BLaER1 treated with 17β-estradiol and CSF1 and Interleukin-3, amounts not matched to agents 10 nM and 100 nM (cell line): ENCODE measurements around the gene COX6B2.
"Not testable (repeated sequence)": the region's sequence is repeated elsewhere in the genome, so short reads cannot be mapped to it uniquely, and the experiment has no call there.

Source experiments
- H3K27ac ChIP-seq, 11 experiments: shearing (Covaris generic); formaldehyde crosslinking; 2 replicates each; pipeline ENCODE4 v1.8.1; 2022
- H3K27me3 ChIP-seq, 11 experiments: shearing (Covaris generic); formaldehyde crosslinking; 2 replicates each; pipeline ENCODE4 v1.8.1; 2022
- H3K36me3 ChIP-seq, 11 experiments: shearing (Covaris generic); formaldehyde crosslinking; 2 replicates each; pipeline ENCODE4 v1.8.1; 2022
- H3K4me1 ChIP-seq, 10 experiments: shearing (Covaris generic); formaldehyde crosslinking; 2 replicates each; pipeline ENCODE4 v1.8.1; 2022
- H3K4me2 ChIP-seq, 11 experiments: shearing (Covaris generic); formaldehyde crosslinking; 2 replicates each; pipeline ENCODE4 v1.8.1; 2022
- H3K4me3 ChIP-seq, 10 experiments: shearing (Covaris generic); formaldehyde crosslinking; 2 replicates each; pipeline ENCODE4 v1.8.1; 2022
- H3K9ac ChIP-seq, 11 experiments: shearing (Covaris generic); formaldehyde crosslinking; 2 replicates each; pipeline ENCODE4 v1.8.1; 2022
- H3K9me3 ChIP-seq, 11 experiments: shearing (Covaris generic); formaldehyde crosslinking; replicated peaks in 1 of 11; 2 replicates each; pipeline ENCODE4 v1.8.1; 2022
- H4K20me1 ChIP-seq, 11 experiments: shearing (Covaris generic); formaldehyde crosslinking; 2 replicates each; pipeline ENCODE4 v1.8.1; 2022
- Cebpa-rat ChIP-seq, 11 experiments: shearing (Covaris generic); IDR thresholded peaks; 2 replicates each; pipeline ENCODE4 v1.8.1; 2022

Gene COX6B2

DNA sequence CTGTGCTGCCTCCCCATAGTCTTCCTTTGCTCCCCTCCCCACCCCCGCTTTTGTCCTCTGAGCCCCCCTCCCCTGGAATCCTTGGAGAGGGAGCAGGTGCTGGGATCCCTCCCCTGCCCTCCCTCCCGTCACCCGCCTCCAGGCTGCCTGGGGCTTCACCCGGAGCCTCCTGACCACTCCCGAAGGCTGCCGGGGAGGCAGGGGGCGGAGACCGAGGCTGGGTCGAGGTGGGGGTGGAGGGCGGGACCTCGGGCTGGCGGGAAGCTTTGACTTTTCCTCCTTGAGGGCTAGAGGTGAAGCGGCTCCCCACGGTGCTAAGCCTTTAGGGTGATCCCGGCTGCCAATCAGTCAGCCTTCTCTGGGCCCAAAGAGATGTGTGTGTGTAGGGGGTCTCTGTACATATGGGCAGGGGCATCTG lies 13.3 kb downstream of the COX6B2 start:
- peaks cover 6 to 45% (median 10%) of the 10 kb centered on the region in 11 experiments; a peak in 14 of 22 replicates for H4K20me1 ChIP-seq
- no peaks in the 10 kb centered on the region for H3K27me3 ChIP-seq
- peaks cover 16 to 47% (median 27%) of the 10 kb centered on the region in 11 experiments; a peak in 21 of 22 replicates for H3K36me3 ChIP-seq
- H3K4me1 ChIP-seq: peaks cover 26 to 70% (median 57%) of the 10 kb centered on the region in 10 experiments
- peak overlapping the region; percentile 68 to 85 (median 77) for H3K4me3 ChIP-seq
- peak overlapping the region; percentile 96 to 100 (median 99) for H3K4me2 ChIP-seq
- H3K9ac ChIP-seq: peak overlapping the region; percentile 84 to 92 (median 89)
- peak overlapping the region in 9 of 11 experiments; percentile 77 to 87 (median 81); a peak in 14 of 22 replicates for H3K27ac ChIP-seq
- H3K9me3 ChIP-seq: no peaks in the 10 kb centered on the region
- TF ChIP-seq Cebpa-rat (IDR thresholded peaks at IDR 0.05): no peak

DNA sequence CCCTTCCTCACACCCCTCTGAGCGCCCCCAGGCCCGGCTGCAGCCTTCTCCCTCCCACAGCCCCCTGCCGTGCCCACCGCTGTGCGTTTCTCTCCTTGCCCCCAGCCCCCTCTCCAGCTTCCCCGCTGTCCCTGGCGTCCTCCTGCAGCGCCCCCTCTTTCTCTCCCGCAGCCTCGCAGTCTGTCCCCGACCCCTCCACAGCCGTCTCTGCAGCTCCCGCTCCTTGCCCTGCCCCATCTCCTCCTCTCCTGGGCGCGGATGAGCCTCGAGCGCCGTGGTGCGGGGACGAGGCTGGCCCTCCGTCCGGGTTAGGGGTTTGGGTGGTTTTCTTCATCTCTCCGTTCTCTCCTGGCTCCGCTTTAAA lies 13.8 kb downstream of the COX6B2 start:
- H3K27me3 ChIP-seq: no peaks in the 10 kb centered on the region
- peak overlapping the region; percentile 84 to 92 (median 89) for H3K9ac ChIP-seq
- H3K4me2 ChIP-seq: peak overlapping the region; percentile 96 to 100 (median 99)
- peaks cover 16 to 43% (median 23%) of the 10 kb centered on the region in 11 experiments; a peak in 21 of 22 replicates for H3K36me3 ChIP-seq
- no peak for TF ChIP-seq Cebpa-rat (IDR thresholded peaks at IDR 0.05)
- peaks cover 6 to 41% (median 10%) of the 10 kb centered on the region in 11 experiments; a peak in 14 of 22 replicates for H4K20me1 ChIP-seq
- peak overlapping the region; percentile 68 to 85 (median 77) for H3K4me3 ChIP-seq
- H3K4me1 ChIP-seq: peaks cover 26 to 66% (median 57%) of the 10 kb centered on the region in 10 experiments
- peak overlapping the region; percentile 77 to 87 (median 81) for H3K27ac ChIP-seq
- no peaks in the 10 kb centered on the region for H3K9me3 ChIP-seq

DNA sequence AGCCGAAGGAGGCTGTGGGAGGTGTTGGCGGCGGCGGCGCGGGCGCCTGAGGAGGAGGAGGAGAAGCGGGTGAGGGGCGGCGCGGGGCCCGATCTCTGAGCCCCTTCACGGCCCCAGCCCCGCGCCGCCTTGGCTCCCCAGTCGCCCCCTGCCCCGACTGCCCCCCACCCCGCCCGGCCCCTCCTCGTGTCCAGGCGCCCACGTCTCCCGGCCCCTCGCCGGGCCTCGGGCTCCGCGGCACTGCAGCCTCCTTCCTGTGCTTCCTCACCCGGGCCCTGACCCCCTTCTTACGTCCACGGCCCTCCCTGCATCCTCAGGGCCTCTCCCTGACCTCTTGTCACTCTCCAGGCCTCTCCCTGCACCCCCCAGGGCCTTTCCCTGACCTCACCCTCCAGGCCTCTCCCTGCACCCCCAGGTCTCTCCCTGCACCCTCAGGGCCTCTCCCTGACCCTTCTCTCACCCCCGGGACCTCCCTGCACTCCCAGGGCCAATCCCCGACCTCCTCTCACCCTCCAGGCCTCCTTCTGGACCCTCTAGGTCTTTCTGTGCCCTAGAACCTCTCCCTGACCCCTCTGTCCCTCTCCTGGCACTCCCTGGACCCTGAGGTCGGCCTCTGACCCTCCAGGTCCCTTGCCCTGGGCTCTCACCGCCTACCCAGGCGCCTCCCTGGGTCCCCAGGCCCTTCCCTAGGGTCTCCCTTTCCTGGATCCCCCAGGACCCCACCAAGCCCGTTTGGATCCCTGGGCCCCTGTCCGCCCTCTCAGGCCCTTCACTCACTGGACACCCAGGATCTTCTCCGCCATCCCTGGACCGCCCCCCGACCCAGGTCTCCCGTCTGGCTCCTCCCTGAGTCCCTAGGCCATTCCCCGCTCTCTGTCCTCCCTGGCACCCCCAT lies 14.4 kb downstream of the COX6B2 start:
- H3K36me3 ChIP-seq: peaks cover 16 to 36% (median 22%) of the 10 kb centered on the region in 11 experiments; a peak in 21 of 22 replicates
- H3K9ac ChIP-seq: peak overlapping the region; percentile 84 to 92 (median 89)
- TF ChIP-seq Cebpa-rat (IDR thresholded peaks at IDR 0.05): no peak
- peak overlapping the region; percentile 68 to 85 (median 77) for H3K4me3 ChIP-seq
- H3K27me3 ChIP-seq: no peaks in the 10 kb centered on the region
- peak overlapping the region; percentile 96 to 100 (median 99) for H3K4me2 ChIP-seq
- H3K9me3 ChIP-seq: no peaks in the 10 kb centered on the region
- H3K4me1 ChIP-seq: peaks cover 26 to 59% (median 54%) of the 10 kb centered on the region in 10 experiments
- H4K20me1 ChIP-seq: peaks cover 6 to 35% (median 10%) of the 10 kb centered on the region in 11 experiments; a peak in 14 of 22 replicates
- peak overlapping the region; percentile 77 to 87 (median 81) for H3K27ac ChIP-seq

DNA sequence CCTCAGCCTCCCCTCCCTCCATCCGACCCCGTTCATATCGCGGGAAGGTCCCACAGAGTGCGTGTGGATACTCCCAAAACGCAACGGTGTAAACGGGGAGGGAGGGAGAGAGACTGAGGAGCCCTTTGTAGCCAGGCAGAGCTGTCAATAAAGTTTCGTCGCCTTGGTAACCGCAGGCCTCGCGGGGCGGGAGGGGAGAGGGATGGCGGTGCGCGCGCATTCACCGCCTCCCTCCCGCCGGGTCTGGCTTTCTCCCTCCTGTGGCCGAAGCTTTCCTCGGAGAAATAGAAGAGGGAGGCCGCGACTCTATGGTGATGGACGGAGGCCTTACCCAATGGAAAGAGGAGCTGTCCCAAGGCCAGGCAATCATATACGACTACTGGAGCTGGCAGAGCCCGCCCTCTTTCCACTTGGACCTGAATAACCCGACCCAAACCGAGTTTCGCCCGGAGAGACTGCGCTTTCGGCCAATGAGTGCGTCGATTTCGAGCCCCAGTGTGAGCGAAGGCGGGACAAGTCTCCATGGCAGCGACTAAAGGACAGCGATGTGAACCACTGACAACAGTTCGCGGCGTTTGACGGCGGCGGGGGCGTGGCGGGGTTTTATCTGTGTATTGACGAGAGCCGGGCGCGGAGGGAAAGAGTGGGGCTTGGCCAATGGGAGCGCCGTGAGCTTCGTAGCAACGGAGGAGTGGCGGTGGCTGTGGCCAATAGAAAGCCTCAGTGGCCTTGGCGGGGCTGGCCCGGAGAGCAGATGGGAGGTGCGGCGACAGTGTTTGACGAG lies 15.2 kb downstream of the COX6B2 start, which contains the start of gene KMT5C:
KMT5C (plus strand) TSS at position 772 of the 784 bp plus-strand sequence. CDS start 2,061 bp downstream, outside the sequence.
- TF ChIP-seq Cebpa-rat (IDR thresholded peaks at IDR 0.05): no peak
- peaks cover 16 to 28% (median 22%) of the 10 kb centered on the region in 11 experiments; a peak in 21 of 22 replicates for H3K36me3 ChIP-seq
- H3K9ac ChIP-seq: peak within 1 kb of the TSS; percentile 84 to 94 (median 90)
- peaks cover 6 to 27% (median 8%) of the 10 kb centered on the region in 11 experiments; a peak in 14 of 22 replicates for H4K20me1 ChIP-seq
- H3K27ac ChIP-seq: peak within 1 kb of the TSS; percentile 84 to 96 (median 90)
- H3K27me3 ChIP-seq: no peaks in the 10 kb centered on the region
- H3K4me3 ChIP-seq: peak within 1 kb of the TSS; percentile 68 to 85 (median 77)
- H3K4me2 ChIP-seq: peak within 1 kb of the TSS; percentile 97 to 100 (median 99)
- H3K4me1 ChIP-seq: peaks cover 26 to 53% (median 47%) of the 10 kb centered on the region in 10 experiments
- H3K9me3 ChIP-seq: no peaks in the 10 kb centered on the region

DNA sequence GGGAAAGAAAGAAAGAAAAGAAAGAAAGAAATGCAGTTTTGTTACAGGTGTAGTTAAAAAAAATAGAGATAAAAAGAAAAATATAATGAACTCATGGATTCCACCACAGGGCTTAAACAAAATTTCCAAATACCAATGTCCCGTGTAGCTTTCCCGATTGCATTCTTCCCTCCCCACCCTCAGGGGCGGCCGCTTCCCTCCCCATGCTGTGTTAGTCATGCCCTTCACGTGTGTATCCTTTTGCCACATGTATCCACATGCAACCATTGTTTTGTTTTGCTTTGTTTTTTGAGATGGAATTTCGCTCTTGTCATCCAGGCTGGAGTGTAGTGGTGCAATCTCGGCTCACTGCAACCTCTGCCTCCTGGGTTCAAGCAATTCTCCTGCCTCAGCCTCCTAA lies 18.4 kb downstream of the COX6B2 start:
- H3K27ac ChIP-seq: no peak overlapping the region
- H4K20me1 ChIP-seq: no peaks in the 10 kb centered on the region
- TF ChIP-seq Cebpa-rat (IDR thresholded peaks at IDR 0.05): no peak
- no peaks in the 10 kb centered on the region for H3K27me3 ChIP-seq
- H3K9me3 ChIP-seq: no peaks in the 10 kb centered on the region; a peak in 1 of 22 replicates
- H3K36me3 ChIP-seq: no peaks in the 10 kb centered on the region
- H3K9ac ChIP-seq: no peak overlapping the region
- no peak overlapping the region for H3K4me2 ChIP-seq
- H3K4me3 ChIP-seq: no peak overlapping the region
- peaks cover 12 to 50% (median 38%) of the 10 kb centered on the region in 10 experiments for H3K4me1 ChIP-seq

DNA sequence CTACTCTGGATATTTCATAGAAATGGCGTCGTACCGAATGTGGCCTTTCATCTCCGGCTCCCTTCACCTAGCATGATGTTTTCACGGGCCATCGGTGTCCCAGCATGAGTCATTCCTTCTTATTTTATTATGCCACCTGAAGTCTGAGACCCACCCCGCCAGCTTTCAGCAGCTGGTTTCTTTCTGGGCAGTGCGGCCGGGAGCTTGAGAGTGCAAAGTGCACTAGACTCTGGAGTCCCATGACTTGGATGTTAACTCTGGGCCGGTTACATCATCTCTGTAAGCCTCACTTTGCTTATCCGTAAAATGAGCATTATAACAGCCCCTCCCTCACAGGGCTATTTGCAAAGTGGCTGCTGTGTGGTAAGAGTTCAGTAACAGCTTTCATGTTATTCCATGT lies 20.6 kb downstream of the COX6B2 start:
- H3K9ac ChIP-seq: no peak overlapping the region
- H3K27me3 ChIP-seq: no peaks in the 10 kb centered on the region
- H3K36me3 ChIP-seq: no peaks in the 10 kb centered on the region
- H3K4me2 ChIP-seq: peak overlapping the region in 3 of 11 experiments; percentile 7 to 20 (median 13); a peak in 3 of 22 replicates
- no peak overlapping the region for H3K27ac ChIP-seq
- H3K4me3 ChIP-seq: no peak overlapping the region
- H3K9me3 ChIP-seq: no peaks in the 10 kb centered on the region; a peak in 1 of 22 replicates
- no peaks in the 10 kb centered on the region for H4K20me1 ChIP-seq
- H3K4me1 ChIP-seq: peaks cover 12 to 64% (median 38%) of the 10 kb centered on the region in 10 experiments
- TF ChIP-seq Cebpa-rat (IDR thresholded peaks at IDR 0.05): no peak

DNA sequence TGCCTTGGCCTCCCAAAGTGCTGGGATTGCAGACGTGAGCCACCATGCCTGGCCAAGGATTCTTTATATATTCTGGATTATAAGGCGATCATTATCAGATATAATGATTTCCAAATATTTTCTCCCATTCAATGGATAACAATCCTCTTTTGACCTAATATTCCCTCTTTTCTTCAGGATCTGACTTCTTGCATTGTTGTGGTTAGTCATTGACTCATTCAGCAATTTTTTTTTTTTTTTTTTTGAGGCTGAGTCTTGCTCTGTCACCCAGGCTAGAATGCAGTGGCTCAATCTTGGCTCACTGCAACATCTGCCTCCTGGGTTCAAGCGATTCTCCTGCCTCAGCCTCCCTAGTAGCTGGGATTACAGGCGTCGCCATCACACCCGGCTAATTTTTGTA lies 24.7 kb downstream of the COX6B2 start:
- H3K4me3 ChIP-seq, H3K27me3 ChIP-seq, H4K20me1 ChIP-seq, H3K36me3 ChIP-seq, H3K9me3 ChIP-seq, H3K9ac ChIP-seq: not testable (repeated sequence)
- peak overlapping the region in 3 of 11 experiments; percentile 22 to 26 (median 22); a peak in 3 of 22 replicates for H3K27ac ChIP-seq
- H3K4me1 ChIP-seq: peaks cover 21 to 84% (median 57%) of the 10 kb centered on the region in 10 experiments
- H3K4me2 ChIP-seq: peak overlapping the region in 5 of 11 experiments; percentile 25 to 46 (median 37); a peak in 7 of 22 replicates

DNA sequence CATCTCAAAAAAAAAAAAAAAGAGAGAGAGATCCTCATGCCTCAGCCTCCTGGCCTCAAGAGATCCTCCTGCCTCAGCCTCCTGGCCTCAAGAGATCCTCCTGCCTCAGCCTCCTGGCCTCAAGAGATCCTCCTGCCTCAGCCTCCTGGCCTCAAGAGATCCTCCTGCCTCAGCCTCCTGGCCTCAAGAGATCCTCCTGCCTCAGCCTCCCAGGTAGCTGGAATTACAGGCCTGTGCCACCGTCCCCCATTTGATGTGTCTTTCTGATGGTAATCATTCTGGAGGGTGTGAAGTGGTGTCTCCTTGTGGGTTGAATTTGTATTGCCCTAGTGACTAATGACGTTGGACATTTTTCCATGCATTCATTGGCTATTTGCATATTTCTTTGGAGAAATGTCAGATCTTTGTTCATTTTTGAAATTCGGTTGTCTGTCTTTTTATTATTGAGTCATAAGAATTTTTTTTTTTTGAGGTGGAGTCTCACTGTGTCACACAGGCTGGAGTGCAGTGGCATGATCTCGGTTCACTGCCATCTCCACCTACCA lies 25.7 kb downstream of the COX6B2 start:
- H4K20me1 ChIP-seq, H3K4me3 ChIP-seq, H3K27ac ChIP-seq, H3K36me3 ChIP-seq, H3K27me3 ChIP-seq, H3K4me2 ChIP-seq, H3K9ac ChIP-seq: not testable (repeated sequence)
- peaks cover 0 to 10% (median 0%) of the 10 kb centered on the region in 11 experiments; a peak in 2 of 22 replicates for H3K9me3 ChIP-seq
- H3K4me1 ChIP-seq: peaks cover 30 to 87% (median 66%) of the 10 kb centered on the region in 10 experiments
